HG03342 (cell line): ENCODE results near the gene KIF23.

Source experiments
- ATAC-seq: cut with Tn5 transposase; IDR thresholded peaks from one replicate; pipeline ENCODE4 v1.9.1; 2021; ENCODE audit warnings: mild to moderate bottlenecking, moderate library complexity; ENCODE audit not compliant: unreplicated experiment

The KIF23 gene

DNA sequence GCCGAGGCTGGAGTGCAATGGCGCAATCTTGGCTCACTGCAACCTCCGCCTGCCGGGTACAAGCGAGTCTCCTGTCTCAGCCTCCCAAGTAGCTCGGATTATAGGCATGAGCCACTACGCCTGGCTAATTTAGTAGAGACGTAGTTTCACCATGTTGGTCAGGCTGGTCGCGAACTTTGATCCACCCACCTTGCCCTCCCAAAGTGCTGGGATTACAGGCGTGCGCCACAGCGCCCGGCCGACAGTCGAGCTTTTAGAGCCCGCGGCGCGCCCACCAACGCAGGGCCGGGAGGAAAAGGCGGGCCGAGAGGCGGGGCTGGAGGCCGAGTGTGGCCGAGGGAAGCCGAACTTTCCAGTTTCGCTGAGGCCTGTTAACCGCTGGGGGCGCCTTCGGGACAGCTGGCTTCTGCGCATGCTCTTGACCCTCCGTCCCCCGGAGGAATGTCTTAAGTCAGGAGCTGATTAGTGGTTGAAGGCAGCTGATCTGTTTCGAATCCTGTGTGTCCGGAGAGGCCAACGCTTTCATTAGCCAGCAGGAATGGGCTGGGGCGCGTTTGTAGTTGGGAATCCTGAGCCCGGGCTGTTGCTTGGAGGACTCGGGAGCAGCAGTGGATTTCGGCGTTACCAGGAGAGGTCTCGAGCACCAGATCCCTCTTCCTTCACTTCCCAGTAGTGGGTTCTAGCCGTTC is 48.5 kb downstream of the KIF23 start:
- ATAC-seq = peak; percentile 91

GRCh38 chr15:69463182-69463756 is 49.1 kb downstream of the KIF23 start:
- no peak for ATAC-seq

GRCh38 chr15:69465253-69465652 is 51.1 kb downstream of the KIF23 start:
- ATAC-seq = no peak

GRCh38 chr15:69466733-69467132 is 52.6 kb downstream of the KIF23 start:
- no peak for ATAC-seq

GRCh38 chr15:69467636-69468035 is 53.5 kb downstream of the KIF23 start:
- no peak for ATAC-seq

DNA sequence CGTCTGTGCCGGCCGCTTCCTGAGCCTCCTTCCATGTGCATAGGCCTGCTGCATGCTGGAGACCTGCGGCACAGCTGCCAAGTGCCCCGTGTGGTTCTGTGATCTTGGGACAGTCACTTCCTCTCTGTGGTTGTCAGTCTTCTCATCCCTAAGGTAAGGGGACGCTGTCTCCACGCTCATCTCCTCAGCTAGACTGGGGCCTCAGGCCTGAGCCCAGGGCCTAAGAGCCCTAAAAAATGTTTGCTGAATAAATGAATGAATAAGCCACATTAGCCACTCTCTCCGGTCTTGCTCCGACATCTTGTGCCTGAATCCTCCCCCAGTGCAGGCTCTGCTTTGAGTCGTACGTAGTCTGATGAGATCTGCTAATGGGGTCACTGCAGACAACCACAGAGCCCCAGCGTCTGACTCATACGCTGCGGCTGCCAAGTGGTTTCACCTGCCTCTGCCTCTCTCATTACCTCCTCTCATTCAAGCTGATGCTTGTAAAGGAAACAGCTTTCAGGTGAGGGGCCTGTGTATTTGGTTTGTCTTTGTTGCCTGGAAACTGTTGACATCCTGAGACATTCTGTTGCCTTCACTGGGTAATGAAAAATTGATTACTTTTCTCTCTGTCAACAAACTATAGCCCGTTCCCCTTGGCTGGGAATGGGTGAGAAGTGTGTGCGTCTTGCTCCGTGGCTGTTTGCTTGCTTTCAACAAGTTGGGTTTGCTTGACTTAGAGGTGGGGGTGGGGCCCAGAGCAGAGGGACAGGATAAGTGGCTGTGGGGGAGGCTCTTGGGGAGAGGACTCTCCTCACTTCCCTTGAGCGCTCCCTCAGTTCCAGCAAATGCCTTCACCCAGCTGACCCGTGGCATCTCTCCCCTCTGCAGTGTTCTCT is 54.3 kb downstream of the KIF23 start:
- ATAC-seq = no peak

DNA sequence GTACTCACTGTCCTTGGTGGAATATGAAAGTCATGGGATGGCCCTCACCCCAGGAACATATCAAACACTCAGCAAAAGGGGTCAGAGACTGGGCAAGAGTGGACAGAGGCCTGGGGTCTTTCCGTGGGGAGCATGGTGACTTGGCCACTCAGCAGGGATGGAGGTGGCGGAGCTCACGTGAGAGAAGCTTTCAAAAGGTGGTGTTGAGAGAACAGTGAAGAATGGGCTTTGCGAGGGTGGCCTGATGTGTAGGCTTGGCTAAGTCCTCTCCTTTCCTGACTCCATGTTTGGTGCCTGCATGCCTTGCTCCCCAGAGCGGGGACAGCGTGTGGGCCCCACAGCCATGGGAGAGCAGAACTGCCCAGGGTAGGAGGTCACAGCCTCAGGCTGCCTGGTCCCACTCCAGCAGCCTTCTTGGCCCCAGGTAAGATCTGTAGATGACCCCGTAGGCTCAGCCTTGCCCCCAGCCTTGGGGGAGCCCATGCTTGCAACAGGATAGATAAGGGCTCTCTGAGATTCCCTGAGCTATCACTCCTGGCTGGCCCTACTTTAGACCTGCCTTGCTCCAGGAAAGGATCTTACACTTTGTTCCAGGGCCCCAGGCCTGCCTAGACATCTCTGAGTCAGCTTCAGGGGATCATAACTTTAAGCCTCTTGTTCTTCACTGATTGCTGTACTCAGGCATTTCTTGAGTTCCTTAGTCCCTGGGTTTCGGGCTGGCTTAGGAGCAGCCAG is 55.5 kb downstream of the KIF23 start:
- ATAC-seq = no peak

DNA sequence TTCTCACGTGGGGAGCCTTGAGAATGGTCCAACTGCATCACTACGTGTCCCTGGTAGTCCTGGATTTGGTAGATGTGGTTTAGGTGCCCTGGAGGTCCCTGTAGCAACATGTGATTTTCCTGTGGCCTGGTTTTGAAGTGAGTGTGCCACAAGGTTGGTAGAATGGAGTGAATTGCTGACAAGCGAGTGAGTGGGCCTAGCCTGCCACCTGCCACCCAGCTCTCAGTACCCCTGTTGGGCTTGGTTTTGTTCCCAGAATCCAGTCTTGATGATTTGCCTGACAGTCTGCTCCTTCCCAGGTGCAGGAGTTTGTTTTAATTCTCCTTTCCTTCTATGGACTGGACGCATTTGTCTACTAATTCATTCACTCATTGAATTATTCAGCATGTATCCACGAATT is 57.9 kb downstream of the KIF23 start:
- no peak for ATAC-seq

DNA sequence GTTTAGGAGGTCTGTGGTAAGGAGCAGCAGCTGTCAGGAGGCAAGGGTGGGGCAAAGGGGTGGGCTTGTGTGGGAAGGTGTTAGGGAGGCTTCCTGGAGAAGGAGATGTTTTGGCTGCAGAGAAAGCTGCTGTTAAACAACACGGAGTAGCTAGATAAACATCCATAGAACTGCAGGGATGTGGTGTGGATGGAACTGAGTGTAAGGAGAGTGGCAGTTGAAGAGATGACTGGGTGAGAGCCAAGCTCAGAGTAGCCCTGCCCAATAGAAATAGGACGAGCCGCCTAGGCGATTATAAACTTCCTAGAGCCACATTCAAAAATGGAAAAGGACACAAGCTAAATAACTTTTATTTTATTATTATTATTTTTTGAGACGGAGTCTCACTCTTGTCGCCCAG is 58.4 kb downstream of the KIF23 start:
- no peak for ATAC-seq

DNA sequence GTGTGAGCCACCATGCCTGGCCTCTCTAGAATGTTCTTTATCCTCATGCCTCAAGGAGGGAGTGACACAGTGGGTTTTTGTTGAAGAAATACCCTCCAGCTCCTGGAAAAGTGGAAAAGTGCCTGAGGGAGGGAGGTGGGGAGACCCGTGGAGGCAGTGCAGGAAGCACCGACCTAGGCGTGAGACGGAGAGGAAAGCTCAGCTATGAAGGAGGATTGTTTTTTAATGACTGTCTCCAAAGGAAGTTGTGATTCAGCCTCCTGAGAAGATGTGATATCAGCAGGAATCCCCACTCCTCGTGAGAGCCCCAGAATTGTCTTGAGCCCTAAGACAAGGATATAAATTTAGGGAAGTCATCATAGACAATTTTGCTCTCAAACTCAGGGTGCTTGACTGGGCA is 60.1 kb downstream of the KIF23 start:
- no peak for ATAC-seq

DNA sequence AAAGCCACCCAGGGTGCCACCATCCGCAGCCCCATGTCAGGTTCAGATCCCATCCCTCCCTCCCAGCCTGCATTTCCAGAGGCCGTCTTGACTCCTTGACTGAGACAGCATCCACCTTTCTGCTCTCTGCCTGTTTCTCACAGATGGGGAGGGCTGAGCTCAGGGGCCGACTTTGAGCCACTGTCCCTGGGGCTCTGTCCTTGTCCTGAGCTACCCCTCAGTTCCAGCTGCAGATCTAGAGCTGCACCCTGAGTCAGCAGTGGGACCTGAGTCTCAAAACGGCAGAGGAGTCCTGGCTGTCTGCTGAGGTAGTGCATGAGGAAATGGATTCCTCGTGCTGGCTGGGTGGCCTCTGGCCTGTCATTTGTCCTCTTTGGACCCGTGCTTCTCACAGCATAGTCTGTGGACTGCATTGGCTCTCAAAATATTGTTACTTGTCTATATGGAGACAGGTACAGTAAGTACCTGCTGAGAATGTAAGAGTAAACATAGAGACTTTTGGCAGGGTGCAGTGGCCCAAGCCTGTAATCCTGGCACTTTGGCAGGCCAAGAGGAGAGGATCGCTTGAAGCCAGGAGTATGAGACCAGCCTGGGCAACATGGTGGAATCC is 60.8 kb downstream of the KIF23 start:
- ATAC-seq = no peak

DNA sequence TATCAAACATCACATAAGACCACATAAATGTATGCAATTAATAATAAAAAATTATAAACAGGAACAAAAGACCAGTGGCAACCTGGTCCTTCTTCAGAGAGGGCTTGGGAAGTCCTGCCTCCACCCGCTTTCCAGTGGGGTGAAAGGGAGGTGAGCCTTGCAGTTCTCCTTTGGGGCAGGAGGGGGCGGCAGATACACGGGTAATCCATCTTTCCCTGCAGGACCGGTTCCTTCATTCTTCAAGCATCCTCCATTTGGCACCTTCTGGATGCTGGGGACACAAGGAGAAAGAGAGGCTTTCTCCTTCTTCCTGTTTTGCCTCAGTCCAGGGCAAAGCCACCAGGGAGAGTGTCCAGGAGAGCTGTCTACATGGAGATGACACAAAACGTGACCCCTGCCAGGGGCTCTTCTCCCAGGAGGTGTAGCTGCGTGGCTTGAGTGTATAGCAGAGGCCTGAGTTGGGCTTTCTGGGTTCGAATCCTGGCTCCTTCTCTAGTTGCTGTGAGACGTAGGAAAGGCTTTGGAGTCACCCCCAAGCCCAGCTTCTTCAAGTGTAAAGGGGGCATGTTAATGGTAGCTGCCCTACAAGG is 61.7 kb downstream of the KIF23 start:
- ATAC-seq = no peak

DNA sequence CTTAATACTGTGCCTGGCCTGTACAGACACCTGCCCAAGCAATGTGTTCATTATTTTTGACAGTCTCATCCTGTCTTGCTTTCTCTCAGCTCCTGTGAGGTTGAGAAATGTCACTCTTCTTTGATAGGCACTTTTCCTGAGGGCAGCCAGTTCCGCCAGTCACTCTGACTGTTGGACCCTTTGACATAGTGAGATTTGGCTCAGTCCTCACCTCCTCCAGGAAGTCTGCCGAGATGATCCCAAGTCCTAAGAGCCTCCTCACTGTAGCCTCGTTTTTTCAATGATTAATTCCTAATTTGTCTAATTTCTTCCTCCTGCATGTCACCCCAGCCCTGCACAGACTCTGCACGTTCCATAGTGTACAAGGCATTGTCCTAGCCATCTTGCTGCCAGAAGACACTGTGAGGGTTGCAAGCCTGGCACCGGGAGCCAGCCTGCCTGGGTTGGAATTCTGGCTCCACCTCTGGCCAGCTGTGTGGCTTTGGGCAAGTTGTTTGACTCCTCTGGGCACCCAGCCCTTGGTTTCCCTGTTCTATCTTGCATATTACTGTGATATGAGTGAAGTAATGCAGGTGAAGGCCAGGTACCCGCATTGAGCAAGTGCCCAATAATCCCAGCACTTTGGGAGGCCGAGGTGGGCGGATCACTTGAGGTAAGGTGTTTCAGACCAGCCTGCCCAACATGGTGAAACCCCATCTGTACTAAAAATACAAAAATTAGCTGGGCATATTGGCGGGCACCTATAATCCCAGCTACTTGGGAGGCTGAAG is 62.7 kb downstream of the KIF23 start:
- ATAC-seq = no peak

GRCh38 chr15:69478259-69478781 is 64.2 kb downstream of the KIF23 start:
- no peak for ATAC-seq

- ATAC-seq = no peak
Observed at GRCh38 chr15:69479081-69479480, 64.9 kb downstream of the KIF23 start.

- no peak for ATAC-seq
Observed at GRCh38 chr15:69479971-69480370, 65.8 kb downstream of the KIF23 start.

GRCh38 chr15:69480932-69481331 is 66.8 kb downstream of the KIF23 start:
- no peak for ATAC-seq

- ATAC-seq = no peak
Observed at GRCh38 chr15:69482686-69483256, 68.6 kb downstream of the KIF23 start.

DNA sequence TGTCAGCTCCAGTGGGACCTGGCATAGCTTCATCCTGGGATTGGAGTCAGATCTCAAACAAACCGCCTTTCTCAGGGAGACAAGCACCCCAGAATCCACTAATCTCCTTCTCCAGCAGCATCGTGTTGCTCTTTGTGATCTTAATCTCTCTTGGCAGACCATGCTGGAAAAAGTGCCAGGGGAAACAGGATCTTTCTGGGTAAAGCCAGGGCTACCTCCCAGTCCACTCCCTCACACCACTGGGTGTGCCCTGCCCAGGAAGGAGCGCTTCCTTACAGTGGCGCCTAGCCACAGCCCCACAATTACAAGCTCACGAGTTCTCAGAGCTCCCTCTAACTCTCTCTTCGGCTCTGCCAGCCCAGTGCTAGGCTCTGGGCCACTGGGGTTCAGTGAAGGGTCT is 70.7 kb downstream of the KIF23 start:
- no peak for ATAC-seq
